OCI-M2 (cell line): ENCODE results near the gene CHPF.

ENCODE experiments used
- DNase-seq: peaks from one replicate; lab custom pipeline; 2025; ENCODE audit not compliant: unreplicated experiment; lab: John Stamatoyannopoulos, UW

The CHPF gene

DNA sequence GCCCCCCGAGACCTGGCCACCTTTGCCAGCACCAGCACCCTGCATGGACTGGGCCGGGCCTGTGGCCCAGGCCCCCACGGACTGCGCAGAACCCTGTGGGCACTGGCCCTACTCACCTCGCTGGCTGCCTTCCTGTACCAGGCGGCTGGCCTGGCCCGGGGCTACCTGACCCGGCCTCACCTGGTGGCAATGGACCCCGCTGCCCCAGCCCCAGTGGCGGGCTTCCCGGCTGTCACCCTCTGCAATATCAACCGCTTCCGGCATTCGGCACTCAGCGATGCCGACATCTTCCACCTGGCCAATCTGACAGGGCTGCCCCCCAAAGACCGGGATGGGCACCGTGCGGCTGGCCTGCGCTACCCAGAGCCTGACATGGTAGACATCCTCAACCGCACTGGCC, 28.8 kb downstream of the CHPF start:
- DNase-seq: no peak

DNA sequence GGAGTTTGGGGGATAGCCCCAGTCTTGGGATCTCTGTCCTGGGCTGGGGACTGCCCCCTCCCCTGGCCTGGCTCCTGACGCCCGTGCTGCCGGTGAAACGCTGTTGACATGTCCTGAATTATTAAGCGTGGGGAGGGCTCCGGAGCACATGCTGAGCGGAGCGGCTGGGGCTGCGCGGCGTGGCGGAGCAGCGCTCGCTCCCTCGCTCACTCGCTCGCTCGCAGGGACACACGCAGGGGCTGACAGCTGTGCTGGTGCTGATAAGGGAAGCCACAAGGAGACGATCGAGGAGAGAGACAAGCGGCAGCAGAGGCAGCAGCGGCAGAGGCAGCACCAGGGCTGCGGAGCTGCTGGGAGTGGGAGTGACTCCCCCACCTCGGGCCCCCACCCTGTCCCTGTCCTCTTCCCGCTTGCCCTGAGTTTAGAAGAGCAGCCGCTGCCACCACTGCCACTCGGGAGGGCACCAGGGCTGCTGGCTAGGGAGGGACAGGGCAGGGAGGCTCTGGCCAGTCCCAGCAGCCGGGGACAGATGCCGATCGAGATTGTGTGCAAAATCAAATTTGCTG, 29.3 kb downstream of the CHPF start, which contains the start of gene ASIC4:
ASIC4 (plus strand) TSS at position 287 of the 566 bp plus-strand sequence; CDS start at position 530, 243 bp downstream.
- DNase-seq: no peak

GRCh38 chr2:219513787-219514186, 29.8 kb downstream of the CHPF start:
- no peak for DNase-seq

DNA sequence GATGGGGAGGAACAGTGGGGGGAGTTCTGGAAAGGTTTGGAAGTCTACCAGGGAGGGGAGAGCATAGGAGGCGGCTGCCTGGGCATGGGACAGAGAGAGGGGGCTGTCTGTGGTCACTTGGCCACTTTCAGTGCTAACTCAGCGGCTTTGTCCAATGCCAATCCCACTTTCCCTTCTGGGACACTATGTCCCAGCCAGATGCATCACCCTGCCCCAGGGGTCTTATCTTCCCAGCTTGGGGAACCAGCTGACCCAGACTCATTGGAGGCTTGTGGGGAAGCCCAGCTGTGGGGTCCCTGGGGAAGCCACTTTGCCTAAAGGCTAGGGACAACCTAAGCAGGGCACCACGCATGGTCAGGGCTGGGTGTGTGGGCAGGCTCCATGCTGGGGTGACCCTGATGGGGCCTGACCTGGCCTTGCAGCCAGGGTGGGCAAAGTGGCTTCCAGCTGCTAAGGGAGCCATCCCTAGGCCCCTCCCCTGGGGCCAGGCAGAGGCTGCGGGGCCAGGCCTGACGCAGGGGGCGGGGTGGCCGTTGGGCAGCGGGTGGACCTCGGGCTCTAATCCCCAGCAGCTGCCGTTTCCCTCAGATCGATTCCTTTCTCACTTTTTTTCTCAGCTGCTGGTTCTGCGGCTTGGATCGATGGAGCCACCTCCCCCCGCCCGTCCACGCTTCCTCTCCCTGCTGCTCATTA, 30.9 kb downstream of the CHPF start:
- no peak for DNase-seq

- no peak for DNase-seq
These were observed 31.9 kb downstream of the CHPF start for GRCh38 chr2:219511547-219512325.

- DNase-seq: no peak
These were observed 33.0 kb downstream of the CHPF start for GRCh38 chr2:219510512-219511135.

DNA sequence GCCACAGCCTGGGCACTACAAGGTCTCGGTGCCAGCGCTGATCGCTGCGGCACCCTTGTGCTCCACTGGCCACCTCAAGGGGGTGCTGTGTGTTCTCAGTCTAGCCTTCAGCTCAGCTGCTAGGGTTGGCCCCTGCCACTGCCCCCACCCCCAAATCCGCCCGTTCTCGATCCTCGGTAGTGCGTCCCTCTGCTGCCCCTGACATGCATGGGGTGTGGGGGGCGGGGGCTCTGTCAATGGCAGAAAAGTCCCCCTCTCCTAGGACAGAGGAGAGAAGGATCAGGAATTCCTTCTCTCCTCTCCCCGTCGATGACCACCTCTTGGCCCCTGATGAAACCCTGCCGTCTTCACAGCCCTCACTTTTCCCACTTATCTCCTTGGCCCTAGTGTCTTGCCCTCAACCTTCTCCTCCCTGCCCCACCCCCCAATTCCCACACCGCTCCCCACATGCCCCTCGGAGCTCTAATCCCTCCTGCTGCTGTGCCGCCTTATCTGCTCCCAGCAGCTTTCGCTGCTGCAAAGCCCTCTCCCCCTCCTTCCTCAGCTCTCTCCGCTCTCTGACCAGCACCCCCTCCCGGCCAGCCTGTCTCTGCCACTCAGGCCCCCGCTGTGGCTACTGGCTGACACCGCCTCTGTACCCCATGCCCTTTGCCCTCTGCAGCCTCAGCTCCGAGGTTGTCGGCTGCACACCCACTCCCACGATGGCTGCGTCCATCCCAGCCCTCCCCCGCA, 33.7 kb downstream of the CHPF start:
- DNase-seq: peak; percentile 76

DNA sequence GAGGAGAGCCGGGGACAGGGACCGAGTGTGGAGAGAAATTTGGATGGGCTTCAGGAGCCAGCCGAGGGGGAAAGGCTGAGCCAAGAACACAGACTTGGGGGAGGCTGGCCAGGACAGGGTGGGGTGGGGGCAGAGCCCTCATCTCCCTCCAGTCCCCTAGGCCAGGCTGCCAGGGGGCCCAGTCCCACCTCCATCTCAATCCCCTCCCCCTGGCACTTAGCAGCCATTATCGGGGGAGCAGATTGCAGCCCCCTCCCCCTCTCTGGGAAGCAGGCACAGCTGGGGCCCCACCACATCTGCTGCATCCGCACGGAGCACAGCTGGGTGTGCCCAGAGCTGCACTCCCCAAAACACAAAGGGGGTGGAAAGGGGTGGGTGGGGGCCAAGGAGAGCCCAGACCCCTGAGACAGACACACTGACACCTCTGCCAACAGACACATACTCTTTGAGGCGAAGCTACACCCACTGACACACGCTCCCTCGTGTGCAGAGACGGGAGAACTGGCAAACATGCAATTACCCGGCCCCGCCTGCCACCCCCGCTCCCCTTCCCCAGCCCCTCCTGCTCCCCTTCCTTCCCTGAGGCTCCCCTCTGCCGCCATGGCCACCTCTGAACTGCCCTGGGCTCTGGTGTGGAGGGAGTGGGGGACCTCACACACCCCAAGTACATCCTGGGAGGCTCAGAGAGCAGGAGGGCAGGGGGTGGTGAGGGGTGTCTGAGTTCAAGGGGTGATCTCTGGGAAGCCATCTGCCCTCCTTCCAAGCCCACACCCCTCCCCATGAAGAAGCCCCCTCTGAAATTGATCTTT, 34.4 kb downstream of the CHPF start:
- no peak for DNase-seq

DNA sequence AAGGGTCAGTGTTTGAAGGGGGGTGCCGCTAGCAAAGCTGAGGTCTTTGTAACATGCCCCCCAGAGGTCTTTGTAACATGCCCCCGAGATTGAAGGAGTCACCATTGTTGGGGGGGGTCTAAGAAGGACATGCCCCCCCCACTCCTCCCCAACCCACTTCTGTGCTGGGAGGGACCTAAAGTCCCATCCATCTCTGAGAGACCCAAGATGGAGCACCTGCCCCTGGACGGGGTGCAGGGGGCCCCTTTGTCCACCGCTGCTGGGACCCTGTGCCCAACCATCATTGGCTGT, 35.2 kb downstream of the CHPF start:
- no peak for DNase-seq

GRCh38 chr2:219507581-219508443, 35.8 kb downstream of the CHPF start:
- no peak for DNase-seq

GRCh38 chr2:219506802-219507526, 36.6 kb downstream of the CHPF start:
- DNase-seq: no peak

GRCh38 chr2:219506153-219506801, 37.3 kb downstream of the CHPF start:
- DNase-seq: no peak

GRCh38 chr2:219505585-219505984, 38.0 kb downstream of the CHPF start:
- DNase-seq: no peak

GRCh38 chr2:219502618-219503017, 41.0 kb downstream of the CHPF start:
- DNase-seq: no peak

- no peak for DNase-seq
These were observed 41.8 kb downstream of the CHPF start for GRCh38 chr2:219501849-219502248.

- DNase-seq: no peak
These were observed 43.5 kb downstream of the CHPF start for GRCh38 chr2:219500135-219500534.

- DNase-seq: no peak
These were observed 44.1 kb downstream of the CHPF start for GRCh38 chr2:219499555-219499954.

- DNase-seq: no peak
These were observed 44.6 kb downstream of the CHPF start for GRCh38 chr2:219499058-219499307.
